Lower lobe of right lung (tissue), 2 donors: ENCODE measurements around the gene SCML1. TPM values are rescaled to one million over a fixed set of nuclear protein-coding genes. Genes with fewer than 3 reads are reported as not detected.

Source experiments
- ATAC-seq, 2 donors: fragments of 200-7000 bp; cut with Tn5 transposase; one replicate each; pipeline ENCODE4 v1.9.1; 2020 to 2022; ENCODE audit warnings: mild to moderate bottlenecking in 2 of 2, moderate library complexity in 2 of 2
- DNase-seq: peaks from one replicate; pipeline ENCODE4 v3.0.0-alpha.2; 2020
- H3K27ac ChIP-seq: fragments of 200-600 bp; one replicate; pipeline ENCODE4 v1.8.0; 2022
- H3K27me3 ChIP-seq: fragments of 200-600 bp; one replicate; pipeline ENCODE4 v1.8.0; 2022; ENCODE audit warnings: low read depth
- H3K36me3 ChIP-seq: fragments of 200-600 bp; one replicate; pipeline ENCODE4 v1.8.0; 2022; ENCODE audit warnings: mild to moderate bottlenecking
- H3K4me1 ChIP-seq: fragments of 200-600 bp; one replicate; pipeline ENCODE4 v1.8.0; 2022
- H3K4me3 ChIP-seq: fragments of 200-600 bp; one replicate; pipeline ENCODE4 v1.8.0; 2022; ENCODE audit warnings: mild to moderate bottlenecking
- H3K9me3 ChIP-seq: fragments of 200-600 bp; one replicate; pipeline ENCODE4 v1.8.0; 2022
- CTCF ChIP-seq: fragments of 200-600 bp; IDR thresholded peaks from one replicate; pipeline ENCODE4 v1.8.0; 2022; ENCODE audit warnings: antibody characterized with exemption, mild to moderate bottlenecking
- intact Hi-C: fragments of 100-400 bp; cut with DNase I; formaldehyde crosslinking; loops from one replicate; pipeline ENCODE4 v1.11.0; 2022
- total RNA-seq: library from RNA; stranded (reverse); fragmentation: NEBNext Ultra II Directional; extraction: Animal tissue kit (Norgen Biotek cat#: 25700); gene quantifications from one replicate; pipeline ENCODE4 v1.2.1, GENCODE V29; 2021
- donor health status: DM: no; HTN: yes; CAD: no; lungs with severe emphysema.

Gene SCML1
- total RNA-seq, 1 donor from 2014 or later, result 12.3 TPM

GRCh38 chrX:17732138-17732783, 5.0 kb upstream of the SCML1 start:
- H3K4me3 ChIP-seq, result no peak overlapping the region
- H3K4me1 ChIP-seq, result no peaks in the 10 kb centered on the region
- ATAC-seq (no peak), DNase-seq (no peak)
- H3K27me3 ChIP-seq, result no peaks in the 10 kb centered on the region
- intact Hi-C loops, result no loop called here
- no peak for TF ChIP-seq CTCF
- no peaks in the 10 kb centered on the region for H3K36me3 ChIP-seq
- H3K27ac ChIP-seq, result no peak overlapping the region
- H3K9me3 ChIP-seq, result no peaks in the 10 kb centered on the region

GRCh38 chrX:17735406-17735805, 1.9 kb upstream of the SCML1 start:
- ATAC-seq, result no peak
- no peaks in the 10 kb centered on the region for H3K27me3 ChIP-seq
- H3K4me1 ChIP-seq, result peaks cover 6% of the 10 kb centered on the region
- DNase-seq, result no peak
- no peaks in the 10 kb centered on the region for H3K36me3 ChIP-seq
- no peak overlapping the region for H3K4me3 ChIP-seq
- intact Hi-C loops, result no loop called here
- no peak overlapping the region for H3K27ac ChIP-seq
- no peaks in the 10 kb centered on the region for H3K9me3 ChIP-seq
- no peak for TF ChIP-seq CTCF

- Histone ChIP-seq H3K4me3 (peak overlapping the region; percentile 46), H3K27ac (peak overlapping the region; percentile 77), H3K9me3 (no peaks in the 10 kb centered on the region), H3K36me3 (no peaks in the 10 kb centered on the region), H3K27me3 (no peaks in the 10 kb centered on the region), H3K4me1 (peaks cover 6% of the 10 kb centered on the region)
- intact Hi-C loops, result no loop called here
- TF ChIP-seq CTCF, result no peak
- ATAC-seq (no peak), DNase-seq (no peak)
These were observed 826 bp upstream of the SCML1 start for GRCh38 chrX:17736478-17736855.

DNA sequence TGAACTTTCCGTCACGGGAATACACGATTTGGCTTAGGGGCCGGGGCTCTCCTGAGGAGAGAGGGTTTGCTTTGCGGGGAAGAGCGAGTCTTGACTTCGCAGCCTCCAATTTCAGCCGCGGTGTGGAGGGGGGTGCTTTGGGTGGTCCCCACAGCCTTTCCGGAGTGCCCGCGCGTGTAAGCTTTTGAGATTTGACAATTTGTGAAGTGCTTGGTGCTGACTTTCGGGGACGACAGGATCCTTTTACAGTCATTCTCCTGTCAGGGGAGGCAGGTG, 355 bp downstream of the SCML1 start:
- TF ChIP-seq CTCF, result no peak

DNA sequence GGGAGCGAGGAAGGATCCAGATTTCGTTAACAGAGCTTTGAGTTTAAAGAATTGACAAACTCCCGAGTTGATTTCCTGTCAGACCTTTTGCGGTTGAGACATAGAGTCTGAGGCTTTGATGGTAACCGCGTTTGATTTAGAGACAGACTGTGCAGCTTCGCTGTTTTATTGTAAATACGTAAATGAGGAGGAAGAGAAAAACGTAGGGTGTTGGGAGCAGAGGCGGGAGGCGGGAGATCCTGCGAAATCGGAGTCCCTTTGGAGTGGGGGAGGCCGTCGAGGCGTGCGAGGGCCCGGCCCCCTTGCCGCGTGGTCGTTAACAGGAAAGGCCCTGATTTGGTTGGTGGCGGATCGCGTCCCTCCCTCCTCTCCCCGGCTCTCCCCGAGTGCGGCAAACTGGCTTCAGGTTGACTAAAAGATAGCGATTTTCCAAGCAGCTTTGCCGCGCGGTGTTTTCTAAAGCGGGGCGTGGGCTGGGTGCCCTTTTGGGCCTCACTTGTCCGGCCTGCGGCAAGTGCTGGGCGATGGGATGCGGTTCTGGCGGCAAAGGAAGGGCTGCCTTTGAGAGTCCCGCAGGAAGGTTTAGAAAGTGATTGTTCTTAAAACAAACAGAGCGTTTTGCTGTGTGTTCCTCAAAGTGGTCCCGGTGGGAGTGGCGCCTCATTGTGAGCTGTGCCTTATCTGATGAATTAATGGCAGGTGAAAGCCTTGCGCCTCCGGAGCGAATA, 857 bp downstream of the SCML1 start:
- Histone ChIP-seq H3K36me3 (no peaks in the 10 kb centered on the region), H3K4me1 (peaks cover 6% of the 10 kb centered on the region), H3K4me3 (peak overlapping the region; percentile 64), H3K27me3 (no peaks in the 10 kb centered on the region), H3K27ac (peak overlapping the region; percentile 90), H3K9me3 (no peaks in the 10 kb centered on the region)
- no peak for TF ChIP-seq CTCF
- DNase-seq (peak; percentile 56), ATAC-seq (peak; percentile 51 to 58)
- intact Hi-C loops, result no loop called here

More for the DNA sequence above, 355 bp downstream of the SCML1 start:
- H3K9me3 ChIP-seq, result no peaks in the 10 kb centered on the region
- H3K4me3 ChIP-seq, result peak overlapping the region; percentile 64
- intact Hi-C loops, result no loop called here
- DNase-seq (no peak), ATAC-seq (no peak)
- H3K36me3 ChIP-seq, result no peaks in the 10 kb centered on the region
- peak overlapping the region; percentile 90 for H3K27ac ChIP-seq
- H3K4me1 ChIP-seq, result peaks cover 6% of the 10 kb centered on the region
- no peaks in the 10 kb centered on the region for H3K27me3 ChIP-seq
